Testis (tissue), 3 donors: ENCODE measurements around the gene ZNF423. TPM values are rescaled to one million over a fixed set of nuclear protein-coding genes. Genes with fewer than 3 reads are reported as not detected.

ENCODE experiments used
- DNase-seq: peaks from one replicate; pipeline ENCODE4 v3.0.0-alpha.2; 2019
- H3K27ac ChIP-seq, 2 donors: fragments of 200-600 bp; sonication (generic); one replicate each; pipeline ENCODE4 v1.5.1; 2019
- H3K27me3 ChIP-seq: fragments of 200-600 bp; sonication (generic); one replicate; pipeline ENCODE4 v1.5.1; 2019
- H3K36me3 ChIP-seq: fragments of 200-600 bp; sonication (generic); one replicate; pipeline ENCODE4 v1.5.1; 2017; ENCODE audit warnings: low read depth; ENCODE audit errors: missing control alignments
- H3K4me1 ChIP-seq: fragments of 200-600 bp; sonication (generic); one replicate; pipeline ENCODE4 v1.5.1; 2019
- H3K4me3 ChIP-seq, 2 donors: fragments of 200-600 bp; sonication (generic); one replicate each; pipeline ENCODE4 v1.5.1; 2017 to 2019
- H3K9me3 ChIP-seq: fragments of 200-600 bp; sonication (generic); one replicate; pipeline ENCODE4 v1.5.1; 2017
- CTCF ChIP-seq, 3 experiments: fragments of 450-650 bp in 2 of 3; fragments of 200-600 bp in 1 of 3; sonication (generic) in 1 of 3; IDR thresholded peaks; one replicate each; pipeline ENCODE4 v1.5.1; 2016 to 2019; ENCODE audit warnings: antibody characterized with exemption in 3 of 3, mild to moderate bottlenecking in 2 of 3, moderate library complexity in 1 of 3
- POLR2A ChIP-seq: fragments of 450-650 bp; IDR thresholded peaks from one replicate; pipeline ENCODE4 v1.6.1; 2017; ENCODE audit warnings: antibody characterized with exemption, mild to moderate bottlenecking, moderate library complexity
- WGBS, 2 donors: methylation state at CpG; one replicate each; pipeline ENCODE4 v1.1.5; 2018; 5-methylcytosine and 5-hydroxymethylcytosine counted together
- intact Hi-C: fragments of 100-400 bp; cut with DNase I; formaldehyde crosslinking; loops from one replicate; pipeline ENCODE4 v1.15.1; 2023; ENCODE audit warnings: low total_unique reads
- polyA plus RNA-seq: library from polyadenylated mRNA; stranded (reverse); fragments of 350-450 nt; fragmentation: Illumina TruSeq; extraction: RNeasy Lipid Tissue Mini Kit (QIAGEN cat#74804); gene quantifications from one replicate; pipeline ENCODE4 v1.2.3, GENCODE V29; 2014; ENCODE audit warnings: low read depth, low replicate concordance; ENCODE audit not compliant: insufficient read depth
- total RNA-seq, 2 donors: library from RNA; depleted of rRNA; stranded (reverse); fragments of >200 nt; gene quantifications; one replicate each; pipeline ENCODE4 v1.2.3, GENCODE V29; 2016

Gene ZNF423
- total and polyA plus RNA-seq, 3 donors from 2014 or later: 8.9 to 19.0 (median 12.1) TPM

- H3K4me1 ChIP-seq: peaks cover 20% of the 10 kb centered on the region
- no peak for DNase-seq
- H3K27ac ChIP-seq: no peak overlapping the region
- H3K4me3 ChIP-seq: peak overlapping the region in 1 of 2 donors; percentile 17
- intact Hi-C loops: no loop called here
- 69 to 73% methylated on average over 13 of the region's 13 CpGs for WGBS, 2 donors
- no peaks in the 10 kb centered on the region for H3K9me3 ChIP-seq
- H3K27me3 ChIP-seq: no peaks in the 10 kb centered on the region
- TF ChIP-seq POLR2A: no peak
- TF ChIP-seq CTCF (IDR thresholded peaks at IDR 0.05): no peak
- no peaks in the 10 kb centered on the region for H3K36me3 ChIP-seq
These were observed 327.0 kb downstream of the ZNF423 start for GRCh38 chr16:49528866-49529288.

GRCh38 chr16:49528060-49528865, 327.6 kb downstream of the ZNF423 start:
- H3K27me3 ChIP-seq: no peaks in the 10 kb centered on the region
- peaks cover 20% of the 10 kb centered on the region for H3K4me1 ChIP-seq
- H3K27ac ChIP-seq: no peak overlapping the region
- no peaks in the 10 kb centered on the region for H3K9me3 ChIP-seq
- H3K4me3 ChIP-seq: peak overlapping the region in 1 of 2 donors; percentile 17
- intact Hi-C loops: no loop called here
- peak; percentile 28 for DNase-seq
- TF ChIP-seq POLR2A (no peak), CTCF (IDR thresholded peaks at IDR 0.05) (no peak)
- no peaks in the 10 kb centered on the region for H3K36me3 ChIP-seq
- 25 to 29% methylated on average over 16 to 23 of the region's 23 CpGs for WGBS, 2 donors

GRCh38 chr16:49527611-49528010, 328.3 kb downstream of the ZNF423 start:
- Histone ChIP-seq H3K4me1 (peaks cover 20% of the 10 kb centered on the region), H3K27ac (no peak overlapping the region), H3K4me3 (no peak overlapping the region), H3K9me3 (no peaks in the 10 kb centered on the region), H3K36me3 (no peaks in the 10 kb centered on the region), H3K27me3 (no peaks in the 10 kb centered on the region)
- TF ChIP-seq CTCF (IDR thresholded peaks at IDR 0.05): no peak
- TF ChIP-seq POLR2A: no peak
- no peak for DNase-seq
- WGBS, 2 donors: 70 to 80% methylated on average over 7 of the region's 7 CpGs
- intact Hi-C loops: no loop called here

GRCh38 chr16:49526860-49527365, 329.0 kb downstream of the ZNF423 start:
- no peaks in the 10 kb centered on the region for H3K27me3 ChIP-seq
- no peaks in the 10 kb centered on the region for H3K9me3 ChIP-seq
- no peak overlapping the region for H3K4me3 ChIP-seq
- intact Hi-C loops: no loop called here
- no peaks in the 10 kb centered on the region for H3K36me3 ChIP-seq
- 87 to 91% methylated on average over 3 to 11 of the region's 11 CpGs for WGBS, 2 donors
- peaks cover 20% of the 10 kb centered on the region for H3K4me1 ChIP-seq
- no peak overlapping the region for H3K27ac ChIP-seq
- no peak for DNase-seq
- TF ChIP-seq CTCF (IDR thresholded peaks at IDR 0.05) (no peak), POLR2A (no peak)

GRCh38 chr16:49524947-49525315, 331.0 kb downstream of the ZNF423 start:
- DNase-seq: no peak
- H3K9me3 ChIP-seq: no peaks in the 10 kb centered on the region
- H3K4me1 ChIP-seq: peaks cover 20% of the 10 kb centered on the region
- H3K27ac ChIP-seq: peak overlapping the region; percentile 19 to 31
- no peaks in the 10 kb centered on the region for H3K27me3 ChIP-seq
- intact Hi-C loops: no loop called here
- no peak for TF ChIP-seq CTCF (IDR thresholded peaks at IDR 0.05)
- TF ChIP-seq POLR2A: no peak
- no peak overlapping the region for H3K4me3 ChIP-seq
- no peaks in the 10 kb centered on the region for H3K36me3 ChIP-seq
- 33 to 40% methylated on average over 8 of the region's 9 CpGs for WGBS, 2 donors
